ENCODE results near the gene PRICKLE4. TPM values are rescaled to one million over a fixed set of nuclear protein-coding genes. Genes with fewer than 3 reads are reported as not detected.

The PRICKLE4 gene
- 1.7 and 3.1 TPM in 2 replicates for total RNA-seq (2014; rRNA removed)
- polyA plus RNA-seq (2012), result 0.68 TPM

- DNase-seq (ENCODE audit: low read depth), result peak; percentile 46
Observed at GRCh38 chr6:41780551-41781365, at the start of gene PRICKLE4. TSS of gene PRICKLE4 (plus strand) at chr6:41780782. CDS start at chr6:41783474, 2,692 bp downstream.

- no peak for DNase-seq (ENCODE audit: low read depth)
Observed at GRCh38 chr6:41731561-41732086, 49.0 kb upstream of the PRICKLE4 start.

- DNase-seq (ENCODE audit: low read depth), result no peak
Observed at GRCh38 chr6:41732149-41732548, 48.4 kb upstream of the PRICKLE4 start.

- DNase-seq (ENCODE audit: low read depth), result no peak
Observed at GRCh38 chr6:41732591-41733359, 47.8 kb upstream of the PRICKLE4 start.

- DNase-seq (ENCODE audit: low read depth), result no peak
Observed at GRCh38 chr6:41733360-41733706, 47.2 kb upstream of the PRICKLE4 start.

GRCh38 chr6:41733707-41734665 is 46.6 kb upstream of the PRICKLE4 start:
- DNase-seq (ENCODE audit: low read depth), result peak; percentile 67

- peak; percentile 52 for DNase-seq (ENCODE audit: low read depth)
Observed at GRCh38 chr6:41734666-41735426, 45.7 kb upstream of the PRICKLE4 start.

- DNase-seq (ENCODE audit: low read depth), result peak; percentile 83
Observed at GRCh38 chr6:41735427-41736185, 45.0 kb upstream of the PRICKLE4 start, which contains the start of gene TFEB. TSS of gene TFEB (minus strand) at chr6:41735608. CDS start at chr6:41691213, 44,395 bp downstream.

- no peak for DNase-seq (ENCODE audit: low read depth)
Observed at GRCh38 chr6:41736186-41736733, 44.3 kb upstream of the PRICKLE4 start.

GRCh38 chr6:41736800-41737555 is 43.6 kb upstream of the PRICKLE4 start:
- no peak for DNase-seq (ENCODE audit: low read depth)

- DNase-seq (ENCODE audit: low read depth), result no peak
Observed at GRCh38 chr6:41737591-41738130, 42.9 kb upstream of the PRICKLE4 start.

- DNase-seq (ENCODE audit: low read depth), result no peak
Observed at GRCh38 chr6:41739041-41739440, 41.5 kb upstream of the PRICKLE4 start.

GRCh38 chr6:41740366-41741162 is 40.0 kb upstream of the PRICKLE4 start:
- no peak for DNase-seq (ENCODE audit: low read depth)

GRCh38 chr6:41741625-41742490 is 38.7 kb upstream of the PRICKLE4 start:
- DNase-seq (ENCODE audit: low read depth), result no peak

- DNase-seq (ENCODE audit: low read depth), result no peak
Observed at GRCh38 chr6:41743406-41744235, 37.0 kb upstream of the PRICKLE4 start.

Measured in LHCN-M2 (cell line).